Measurements from ENCODE around the gene ARID1B. TPM values are rescaled to one million over a fixed set of nuclear protein-coding genes. Genes with fewer than 3 reads are reported as not detected.

ARID1B gene
- total RNA-seq, 1 donor from 2014 or later = 43.4 TPM

DNA sequence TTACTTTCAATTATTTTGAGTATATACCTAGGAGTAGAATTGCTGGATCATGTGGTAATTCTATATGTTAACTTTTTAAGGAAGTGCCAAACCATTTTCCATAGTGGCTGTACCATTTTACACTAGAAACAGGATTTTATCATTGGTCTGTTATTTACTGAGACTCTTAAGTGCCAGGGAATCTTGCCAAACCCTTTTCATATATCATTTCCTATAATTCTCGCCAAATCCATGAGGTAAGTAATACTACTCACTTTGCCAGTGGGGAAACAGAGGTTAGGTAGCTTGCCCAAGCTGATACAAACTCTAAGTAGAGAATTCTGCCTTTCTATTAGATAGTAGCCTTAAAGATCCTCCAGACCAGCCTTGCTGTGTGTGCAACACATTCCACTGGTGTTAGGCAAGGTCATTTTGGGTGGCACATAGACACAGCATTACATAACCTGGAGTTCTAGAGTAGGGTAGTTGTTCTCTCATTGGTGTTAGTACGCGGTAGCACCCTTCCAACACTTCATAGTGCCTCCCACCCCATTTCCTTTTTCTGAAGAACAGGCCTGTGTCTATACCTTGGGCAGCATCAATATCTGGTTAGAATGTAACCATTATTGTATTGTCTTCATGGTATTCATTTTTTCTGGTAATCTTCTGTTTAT, 65.5 kb downstream of the ARID1B start:
- Histone ChIP-seq H3K27me3 (ENCODE audit: low read depth) (no peaks in the 10 kb centered on the region), H3K4me1 (peaks cover 98% of the 10 kb centered on the region), H3K27ac (replicated peaks) (peak overlapping the region; percentile 0), H3K4me3 (no peak overlapping the region), H3K9me3 (replicated peaks) (no peaks in the 10 kb centered on the region), H3K36me3 (no peaks in the 10 kb centered on the region)
- intact Hi-C loops (cut with micrococcal nuclease) = no loop called here
- no peak for DNase-seq
- no peak for TF ChIP-seq CTCF (IDR thresholded peaks at IDR 0.05; ENCODE audit: borderline replicate concordance)

- no peaks in the 10 kb centered on the region for H3K36me3 ChIP-seq
- intact Hi-C loops (cut with micrococcal nuclease) = no loop called here
- H3K9me3 ChIP-seq (replicated peaks) = no peaks in the 10 kb centered on the region
- H3K27ac ChIP-seq (replicated peaks) = no peak overlapping the region
- H3K4me1 ChIP-seq = peaks cover 100% of the 10 kb centered on the region
- H3K4me3 ChIP-seq = no peak overlapping the region
- DNase-seq = no peak
- no peaks in the 10 kb centered on the region for H3K27me3 ChIP-seq (ENCODE audit: low read depth)
- TF ChIP-seq CTCF (IDR thresholded peaks at IDR 0.05; ENCODE audit: borderline replicate concordance) = no peak
Observed at GRCh38 chr6:156844089-156844488, 66.9 kb downstream of the ARID1B start.

DNA sequence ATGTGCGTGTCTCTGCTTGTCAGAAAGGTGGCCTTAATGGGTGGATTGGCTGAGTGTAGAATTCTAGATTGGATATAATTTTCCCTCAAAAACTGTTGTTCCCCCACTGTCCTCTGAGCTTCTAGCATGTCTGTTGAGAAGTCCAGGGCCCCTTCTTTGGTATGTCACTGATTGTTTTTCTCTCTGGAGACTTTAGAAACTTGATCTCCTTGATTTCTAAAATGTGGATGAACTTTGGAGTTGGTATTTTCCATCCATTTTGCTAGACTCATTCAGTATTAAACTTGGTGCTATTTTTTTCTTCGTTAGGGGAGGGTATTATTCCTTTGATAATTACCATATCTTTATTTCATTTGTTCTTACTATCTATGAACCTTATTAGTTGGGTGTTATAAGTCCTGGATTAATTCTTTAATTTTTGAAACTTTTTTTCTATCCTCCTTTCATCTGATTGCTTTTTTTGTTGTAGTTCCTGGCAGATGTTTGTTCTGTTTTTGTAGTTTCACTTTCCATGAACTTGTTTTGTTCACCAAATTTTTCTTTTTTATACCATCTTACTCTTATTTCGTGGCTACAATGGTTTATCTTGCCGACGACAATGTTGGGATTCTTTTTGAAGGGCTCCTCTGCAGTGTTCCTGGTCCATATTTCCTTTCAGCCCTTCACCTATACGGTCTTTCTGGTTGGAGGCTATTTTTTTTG, 68.4 kb downstream of the ARID1B start:
- no peaks in the 10 kb centered on the region for H3K9me3 ChIP-seq (replicated peaks)
- intact Hi-C loops (cut with micrococcal nuclease) = loop anchor here (5.0 kb wide), 1 partner anchor 63 kb away; no protein-coding TSS in a partner anchor
- H3K4me3 ChIP-seq = no peak overlapping the region
- H3K27ac ChIP-seq (replicated peaks) = peak overlapping the region; percentile 76
- no peaks in the 10 kb centered on the region for H3K36me3 ChIP-seq
- DNase-seq = no peak
- H3K27me3 ChIP-seq (ENCODE audit: low read depth) = no peaks in the 10 kb centered on the region
- TF ChIP-seq CTCF (IDR thresholded peaks at IDR 0.05; ENCODE audit: borderline replicate concordance) = no peak
- peaks cover 100% of the 10 kb centered on the region for H3K4me1 ChIP-seq

DNA sequence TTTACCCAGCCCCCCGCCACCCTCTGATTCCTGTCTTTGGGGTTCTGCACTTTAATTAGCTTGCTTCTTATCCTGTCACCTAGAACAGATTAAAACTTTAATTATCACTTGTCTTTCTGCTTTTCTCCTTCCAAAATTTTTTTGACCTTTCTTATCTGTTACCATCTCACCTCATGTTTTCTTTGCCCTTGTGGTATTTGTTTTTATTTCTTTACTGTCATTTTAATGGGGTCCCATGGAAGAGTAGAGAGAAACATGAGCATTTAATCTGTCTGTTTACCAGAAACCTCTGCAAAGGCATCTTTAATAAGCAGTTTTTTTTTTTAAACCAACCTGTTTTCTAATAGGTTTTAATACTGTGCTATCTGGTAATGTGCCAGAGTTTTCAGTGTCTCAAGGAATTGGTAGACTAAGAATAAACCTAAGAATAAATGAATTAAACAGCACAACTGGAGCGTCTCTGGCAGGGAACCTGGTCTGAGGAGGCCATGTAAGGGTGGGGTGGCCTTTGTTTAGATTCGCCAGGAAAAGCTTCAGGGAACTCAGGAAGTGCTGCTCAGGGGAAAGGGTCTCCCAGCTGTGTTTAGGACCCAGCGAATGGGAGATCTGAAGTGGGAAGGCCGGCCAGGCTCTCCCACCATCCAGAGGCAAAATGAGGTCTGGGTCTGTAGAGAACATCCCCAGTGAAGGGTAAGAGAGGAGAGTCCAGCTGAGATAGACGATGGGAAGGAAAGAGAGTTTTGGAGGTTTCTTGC, 69.8 kb downstream of the ARID1B start:
- Histone ChIP-seq H3K9me3 (replicated peaks) (no peaks in the 10 kb centered on the region), H3K4me3 (peak overlapping the region; percentile 37), H3K36me3 (no peaks in the 10 kb centered on the region), H3K27ac (replicated peaks) (peak overlapping the region; percentile 76), H3K4me1 (peaks cover 100% of the 10 kb centered on the region), H3K27me3 (ENCODE audit: low read depth) (no peaks in the 10 kb centered on the region)
- TF ChIP-seq CTCF (IDR thresholded peaks at IDR 0.05; ENCODE audit: borderline replicate concordance) = no peak
- intact Hi-C loops (cut with micrococcal nuclease) = loop anchor here (5.0 kb wide), 1 partner anchor 65 kb away; no protein-coding TSS in a partner anchor
- DNase-seq = no peak

- no peak for TF ChIP-seq CTCF (IDR thresholded peaks at IDR 0.05; ENCODE audit: borderline replicate concordance)
- peak overlapping the region; percentile 76 for H3K27ac ChIP-seq (replicated peaks)
- no peaks in the 10 kb centered on the region for H3K36me3 ChIP-seq
- peak overlapping the region; percentile 37 for H3K4me3 ChIP-seq
- intact Hi-C loops (cut with micrococcal nuclease) = loop anchor here (5.0 kb wide), 1 partner anchor 66 kb away; no protein-coding TSS in a partner anchor
- H3K4me1 ChIP-seq = peaks cover 100% of the 10 kb centered on the region
- no peaks in the 10 kb centered on the region for H3K9me3 ChIP-seq (replicated peaks)
- no peaks in the 10 kb centered on the region for H3K27me3 ChIP-seq (ENCODE audit: low read depth)
- no peak for DNase-seq
Observed at GRCh38 chr6:156848123-156848522, 70.9 kb downstream of the ARID1B start.
